Dedifferentiated amniotic fluid mesenchymal stem cell (primary cell): ENCODE results near the gene SAMD13.

Experiments
- DNase-seq: peaks from one replicate; pipeline ENCODE4 v3.0.0-alpha.2; 2016; ENCODE audit errors: extremely low spot score

SAMD13 gene

GRCh38 chr1:84345220-84345619 is 43.7 kb downstream of the SAMD13 start:
- no peak for DNase-seq

DNA sequence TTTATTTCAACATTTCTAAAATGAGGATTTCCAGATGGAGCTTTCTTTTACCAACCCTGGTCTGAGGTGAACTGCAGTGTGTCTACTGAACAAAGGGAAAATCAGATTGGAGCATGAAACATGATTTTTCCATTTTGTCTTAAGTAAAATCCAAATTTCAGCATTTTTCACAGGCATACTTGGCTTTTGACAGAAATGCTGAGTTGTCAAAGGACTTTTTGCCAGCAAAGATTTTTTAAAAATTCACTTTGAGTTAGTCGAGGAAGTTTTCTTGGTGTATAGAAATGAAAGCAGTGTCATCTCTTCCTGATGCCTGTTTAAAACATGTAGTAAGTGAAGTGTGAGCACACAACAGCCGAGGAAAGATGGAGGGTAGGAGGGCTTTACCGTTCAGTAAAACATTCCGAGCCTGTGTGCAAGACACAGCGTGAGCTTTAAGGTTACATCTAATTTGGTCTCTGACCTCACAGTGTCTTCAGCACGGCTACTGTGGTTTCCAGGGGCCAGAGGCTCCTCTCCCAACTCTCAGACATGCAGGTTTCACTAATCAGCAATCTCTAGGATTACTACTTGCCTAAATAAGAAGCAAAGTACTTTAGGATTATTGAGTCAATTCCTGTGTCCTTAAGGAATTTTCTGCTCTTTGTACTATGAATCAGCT is 45.9 kb downstream of the SAMD13 start:
- DNase-seq, result no peak

GRCh38 chr1:84347932-84348555 is 46.5 kb downstream of the SAMD13 start:
- no peak for DNase-seq

GRCh38 chr1:84348759-84349158 is 47.3 kb downstream of the SAMD13 start:
- DNase-seq, result no peak

DNA sequence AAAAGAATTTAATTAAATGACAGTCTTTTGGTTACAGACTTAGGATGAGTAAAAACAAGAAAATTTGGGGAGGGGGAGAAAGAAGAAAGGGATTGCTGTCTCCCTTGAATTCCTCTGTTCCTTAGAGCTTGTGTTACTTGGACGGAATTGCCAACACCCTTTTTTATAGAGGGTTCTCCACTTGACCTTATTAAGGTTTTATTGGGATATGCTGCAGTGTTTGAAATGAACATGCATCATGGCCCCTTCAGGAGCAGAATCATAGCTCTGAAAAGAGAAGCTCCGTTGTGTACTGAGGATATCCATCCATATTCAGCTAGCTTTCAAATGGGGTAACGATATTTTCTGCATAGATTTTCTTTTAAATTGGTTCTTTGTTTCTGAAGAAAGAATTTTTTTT is 48.6 kb downstream of the SAMD13 start:
- no peak for DNase-seq

- DNase-seq, result no peak
These were observed 49.0 kb downstream of the SAMD13 start for GRCh38 chr1:84350550-84350949.

DNA sequence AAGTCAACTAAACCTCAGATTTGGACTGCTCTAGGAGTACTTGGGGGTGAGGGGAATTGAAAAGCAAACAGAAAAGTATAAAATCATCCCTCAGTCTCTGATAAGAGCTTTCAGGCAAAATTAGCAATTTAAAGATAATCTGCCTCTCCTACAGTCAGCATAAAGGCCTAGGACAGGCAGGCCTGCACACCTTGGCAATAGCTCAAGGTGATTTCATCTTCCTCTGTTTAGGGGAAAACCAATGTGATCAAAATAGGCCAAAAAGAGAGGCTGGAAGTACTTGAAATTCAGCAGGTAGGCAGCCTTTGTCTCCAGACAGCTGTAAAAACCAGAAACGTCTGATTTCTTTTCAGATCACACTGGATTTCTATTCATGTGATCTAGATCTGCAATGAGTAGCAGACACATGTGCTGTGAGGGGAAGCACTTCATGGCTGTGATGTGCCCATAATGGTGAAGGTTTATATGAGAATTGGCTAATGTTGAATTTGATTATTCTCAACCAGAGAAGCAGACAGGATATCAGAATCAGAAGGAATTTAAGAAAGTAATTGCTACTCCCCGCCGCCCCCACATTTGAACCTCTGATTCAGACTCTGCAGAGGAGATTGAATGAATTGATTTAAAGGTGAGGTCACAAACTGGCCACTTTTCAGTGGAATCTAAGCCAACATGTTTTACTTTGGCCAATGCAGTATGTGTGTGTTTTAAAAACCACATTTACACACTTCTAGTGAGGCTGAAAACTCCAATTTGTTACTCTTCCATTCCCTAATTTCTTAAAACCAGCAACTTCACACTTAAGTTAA is 51.0 kb downstream of the SAMD13 start:
- DNase-seq, result no peak

GRCh38 chr1:84353695-84354094 is 52.2 kb downstream of the SAMD13 start:
- DNase-seq, result no peak

GRCh38 chr1:84355556-84355955 is 54.0 kb downstream of the SAMD13 start:
- DNase-seq, result no peak

DNA sequence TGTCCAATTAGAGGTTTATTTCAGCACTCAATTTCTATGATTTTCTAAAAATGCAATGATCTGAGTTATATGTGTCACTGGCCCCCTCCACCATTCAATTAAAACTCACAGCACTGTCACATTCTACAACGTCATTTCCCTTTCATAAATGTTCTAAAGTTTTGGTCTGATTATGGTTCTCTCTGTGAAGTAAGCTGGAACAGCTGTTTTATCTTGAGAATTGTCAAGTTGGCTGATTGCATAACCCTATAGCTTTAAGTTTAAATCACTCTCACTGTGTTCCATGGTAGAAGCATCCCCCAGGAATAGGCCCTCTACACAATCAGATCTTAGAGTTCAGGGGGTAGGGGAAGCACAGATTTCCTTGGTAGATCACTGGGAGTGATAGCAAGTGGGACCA is 55.4 kb downstream of the SAMD13 start:
- DNase-seq, result no peak

DNA sequence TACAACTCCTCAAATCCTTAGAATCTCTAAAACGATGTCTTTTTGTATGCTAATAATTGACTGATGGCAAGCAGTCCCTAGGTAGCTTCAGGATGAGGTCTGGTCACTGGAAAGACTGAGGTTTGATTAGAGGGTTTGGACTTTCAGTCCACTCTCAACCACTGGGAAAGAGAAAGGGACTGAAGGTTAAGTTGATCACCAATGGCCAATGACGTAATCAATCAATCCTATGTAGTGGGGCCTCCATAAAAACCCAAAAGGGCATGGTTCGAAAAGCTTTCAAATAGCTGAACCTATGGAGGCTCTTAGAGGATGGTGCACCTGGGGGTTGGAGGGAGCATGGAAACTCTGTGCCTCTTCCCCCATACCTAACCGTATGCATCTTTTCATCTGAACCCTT is 57.2 kb downstream of the SAMD13 start:
- no peak for DNase-seq

DNA sequence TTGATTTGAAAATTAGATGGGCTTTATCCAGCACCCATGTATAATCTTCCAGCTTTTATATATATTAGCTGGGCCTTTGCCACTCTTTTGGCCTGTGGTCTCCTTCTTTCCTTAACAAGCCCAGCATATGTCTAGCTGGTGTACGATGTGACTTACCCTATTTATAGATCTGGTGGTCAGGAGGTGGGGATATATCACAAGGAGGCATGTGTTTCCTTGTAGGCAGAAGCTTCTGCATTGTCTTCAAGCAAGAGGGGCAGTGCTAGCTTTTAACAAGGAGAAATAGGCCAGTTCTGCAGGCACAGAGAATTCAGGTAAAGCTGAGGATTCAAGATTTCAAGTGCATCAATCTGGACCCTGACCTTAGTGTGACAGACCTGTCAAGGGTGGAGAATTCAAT is 58.8 kb downstream of the SAMD13 start:
- DNase-seq, result no peak

- no peak for DNase-seq
These were observed 60.3 kb downstream of the SAMD13 start for GRCh38 chr1:84361796-84362195.

- no peak for DNase-seq
These were observed 61.5 kb downstream of the SAMD13 start for GRCh38 chr1:84363019-84363418.

GRCh38 chr1:84363622-84364021 is 62.1 kb downstream of the SAMD13 start:
- DNase-seq, result no peak

DNA sequence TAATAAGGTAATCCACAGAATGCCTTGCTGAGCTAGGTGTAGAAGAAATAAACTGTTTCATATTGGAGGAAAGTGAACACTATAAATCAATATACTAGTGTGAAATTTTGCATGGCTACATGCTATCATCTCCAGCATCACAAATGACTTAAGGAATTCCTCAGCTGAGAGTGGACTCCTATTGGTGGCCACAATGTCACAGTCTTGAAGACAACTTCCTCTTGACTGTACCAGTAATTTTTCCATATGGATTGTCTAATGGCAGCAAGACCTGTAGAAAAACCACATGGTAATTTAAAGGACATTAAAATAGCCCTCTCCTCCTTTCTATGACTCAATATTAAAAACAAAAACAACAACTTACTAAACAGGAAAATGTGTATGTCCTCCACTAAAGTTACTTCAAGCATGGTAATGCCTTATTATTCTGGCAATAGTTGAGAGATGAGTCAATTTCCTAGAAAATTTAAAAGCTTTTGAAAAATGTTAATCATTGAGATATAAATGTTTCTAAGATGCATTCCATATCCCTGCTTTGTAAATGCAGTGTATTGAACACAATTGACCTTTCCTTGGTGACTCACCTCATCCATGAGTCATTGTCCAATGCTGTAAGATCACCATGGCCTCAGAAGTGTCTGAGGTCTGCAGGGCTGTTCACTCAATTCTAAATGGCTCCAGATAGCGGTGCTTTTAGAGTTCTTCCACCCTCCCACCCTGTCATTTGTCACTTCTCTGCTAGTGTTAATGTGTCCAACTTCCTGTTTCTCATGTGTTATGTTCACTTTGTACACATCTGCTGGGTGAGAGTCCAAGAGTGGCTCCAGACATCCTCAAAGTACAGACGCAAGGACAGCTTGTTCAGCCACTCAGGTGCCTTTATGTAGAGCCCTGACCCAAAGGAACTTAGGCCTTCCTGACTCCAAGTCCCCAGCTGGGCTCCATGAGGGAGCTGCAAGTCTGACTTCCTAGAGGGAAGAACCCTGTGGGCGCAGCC is 64.0 kb downstream of the SAMD13 start:
- DNase-seq, result peak; percentile 84

DNA sequence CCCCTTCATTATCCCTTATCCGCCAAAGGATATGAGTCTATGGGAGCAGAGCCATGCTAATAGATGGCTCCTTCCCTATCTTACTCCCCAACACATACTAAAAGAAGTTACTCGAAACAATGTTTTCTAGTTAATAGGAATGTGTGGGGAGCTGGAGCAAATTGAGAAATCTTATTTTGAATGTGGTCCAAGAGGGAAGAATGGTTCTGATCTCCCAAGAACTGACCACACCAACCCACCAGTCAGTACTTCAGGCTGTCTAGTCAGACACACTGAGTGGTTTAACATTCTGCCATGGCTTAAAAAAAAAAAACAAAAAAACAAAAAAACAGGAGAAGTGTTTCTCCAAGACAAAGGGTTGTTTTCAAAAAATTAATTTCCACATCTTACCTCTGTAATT is 65.3 kb downstream of the SAMD13 start:
- DNase-seq, result no peak

DNA sequence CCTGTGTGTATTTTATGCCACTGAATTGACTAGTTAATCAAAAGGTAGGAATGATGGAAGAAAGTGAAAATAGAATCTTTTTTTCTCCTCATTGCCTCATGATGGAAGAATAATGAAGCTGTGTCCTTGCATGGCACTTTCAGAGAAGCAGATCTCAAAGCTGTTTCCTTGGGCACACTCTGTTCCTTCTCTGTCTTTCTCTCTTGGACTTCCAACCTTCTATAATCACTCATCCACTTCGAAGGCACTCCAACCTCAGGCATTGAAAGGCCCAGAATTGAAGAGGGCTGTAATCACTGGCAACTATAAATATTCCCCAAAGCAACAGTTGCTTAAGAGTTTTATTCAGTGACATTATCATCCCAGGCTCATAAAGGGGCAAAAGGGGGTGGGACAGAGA is 65.7 kb downstream of the SAMD13 start:
- DNase-seq, result no peak

DNA sequence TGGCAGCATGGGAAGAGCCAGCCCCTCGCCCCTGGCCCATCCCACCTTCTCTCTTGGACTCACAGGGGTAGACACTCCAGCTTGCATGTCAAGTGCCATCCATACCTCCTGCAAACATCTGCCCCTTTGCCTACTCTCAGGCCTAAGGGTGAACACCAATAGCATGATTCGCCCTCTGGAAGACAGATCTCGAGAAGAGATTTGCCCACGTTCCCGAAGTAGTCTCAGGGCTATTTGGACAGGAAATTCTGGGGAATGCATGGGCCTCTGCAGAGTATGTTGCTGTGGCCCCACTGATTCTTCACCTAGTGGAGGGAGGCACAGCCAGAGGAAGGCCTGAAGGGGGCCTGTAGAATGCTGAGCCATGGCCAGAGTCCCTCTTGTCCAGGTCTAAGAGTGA is 66.9 kb downstream of the SAMD13 start:
- no peak for DNase-seq

DNA sequence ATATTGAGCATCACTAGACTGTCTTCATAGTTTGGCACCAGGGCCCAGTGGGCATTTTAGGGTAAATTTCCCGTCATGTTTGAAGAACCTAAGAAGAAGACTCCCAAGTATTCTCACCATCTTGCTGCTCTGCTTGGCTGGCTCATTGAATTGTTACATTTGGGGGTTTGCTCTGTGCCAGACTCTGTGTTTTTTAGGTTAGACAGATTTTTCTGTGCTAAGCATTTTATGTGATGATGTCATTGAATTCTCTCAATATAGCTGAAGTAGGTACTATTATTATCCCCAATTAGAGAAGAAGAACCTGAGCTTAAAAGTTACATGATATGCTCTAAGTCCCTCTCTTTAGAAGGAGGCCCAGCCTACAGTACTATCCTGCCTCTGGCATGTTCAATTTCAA is 68.8 kb downstream of the SAMD13 start:
- no peak for DNase-seq

GRCh38 chr1:84370831-84371394 is 69.4 kb downstream of the SAMD13 start:
- DNase-seq, result no peak
